ENCODE data around the gene BATF3. TPM values are rescaled to one million over a fixed set of nuclear protein-coding genes. Genes with fewer than 3 reads are reported as not detected.

Gene BATF3
- total and polyA plus RNA-seq, 2 experiments from 2014 or later = 0.46 to 0.86 TPM

DNA sequence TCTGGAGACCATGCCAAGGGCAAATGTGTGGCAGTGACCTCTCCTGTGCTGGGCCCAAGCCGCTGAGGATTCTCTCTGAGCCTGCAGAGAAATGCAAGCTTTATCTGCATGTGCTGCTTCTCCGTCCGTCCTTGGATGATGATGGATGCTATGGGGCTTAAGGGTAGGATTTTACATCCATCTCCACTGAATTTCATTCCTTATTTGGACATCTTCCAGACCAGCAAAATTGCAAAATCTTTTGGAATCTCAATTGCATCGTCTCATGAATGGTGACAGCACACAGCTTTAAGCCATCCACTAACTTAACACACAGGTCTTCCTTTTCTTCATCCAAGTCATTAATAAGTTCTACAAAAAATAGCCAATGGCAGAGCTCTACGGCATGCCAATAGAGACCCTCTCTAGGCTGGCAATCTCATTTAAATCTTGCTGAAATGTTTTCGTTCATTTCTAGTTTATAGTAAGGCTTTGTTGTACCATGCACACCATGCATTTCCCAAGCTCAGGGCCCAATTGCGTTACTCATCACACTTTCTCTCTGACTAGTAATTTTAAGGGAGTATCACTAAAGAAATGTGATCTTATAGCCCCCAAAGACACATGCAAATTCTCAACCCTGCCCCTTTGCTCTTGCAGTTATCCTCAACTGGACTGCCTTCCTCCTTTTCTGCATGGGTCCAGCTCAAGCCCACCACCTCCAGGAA, 11.1 kb downstream of the BATF3 start:
- no peaks in the 10 kb centered on the region for H3K9me2 ChIP-seq (ENCODE audit: insufficient read depth)
- H3K4me2 ChIP-seq (ENCODE audit: unreplicated experiment) = no peak overlapping the region
- WGBS, 2 experiments (ENCODE audit: low coverage in 1 of 2, low lambda C conversion rate in 2 of 2, missing lambda C conversion rate in 2 of 2) = 76 to 78% methylated on average over 7 of the region's 7 CpGs
- no peak overlapping the region for H3K9ac ChIP-seq
- in situ Hi-C loops (cut with MboI) = no loop called here
- no peaks in the 10 kb centered on the region for H3K79me2 ChIP-seq (ENCODE audit: insufficient read depth)
- DNase-seq = peak; percentile 33
- no peaks in the 10 kb centered on the region for H3K4me1 ChIP-seq (ENCODE audit: insufficient read depth)
- H3K4me3 ChIP-seq = no peak overlapping the region
- H3K27me3 ChIP-seq (replicated peaks; ENCODE audit: insufficient read depth) = no peaks in the 10 kb centered on the region
- H3K36me3 ChIP-seq (ENCODE audit: low read depth) = no peaks in the 10 kb centered on the region
- H3K27ac ChIP-seq = no peak overlapping the region
- no peaks in the 10 kb centered on the region for H3K9me3 ChIP-seq (ENCODE audit: low read depth)
- no peak overlapping the region for H2AFZ ChIP-seq
- H4K20me1 ChIP-seq (ENCODE audit: insufficient read depth) = no peaks in the 10 kb centered on the region
- TF ChIP-seq EZH2phosphoT487 (IDR thresholded peaks at IDR 0.05; ENCODE audit: insufficient read depth, low read depth) (no peak), EZH2 (IDR thresholded peaks at IDR 0.05; ENCODE audit: insufficient read depth, poor library complexity, severe bottlenecking) (no peak)
- peaks cover 8% of the 10 kb centered on the region for H3F3A ChIP-seq (ENCODE audit: insufficient read depth)

DNA sequence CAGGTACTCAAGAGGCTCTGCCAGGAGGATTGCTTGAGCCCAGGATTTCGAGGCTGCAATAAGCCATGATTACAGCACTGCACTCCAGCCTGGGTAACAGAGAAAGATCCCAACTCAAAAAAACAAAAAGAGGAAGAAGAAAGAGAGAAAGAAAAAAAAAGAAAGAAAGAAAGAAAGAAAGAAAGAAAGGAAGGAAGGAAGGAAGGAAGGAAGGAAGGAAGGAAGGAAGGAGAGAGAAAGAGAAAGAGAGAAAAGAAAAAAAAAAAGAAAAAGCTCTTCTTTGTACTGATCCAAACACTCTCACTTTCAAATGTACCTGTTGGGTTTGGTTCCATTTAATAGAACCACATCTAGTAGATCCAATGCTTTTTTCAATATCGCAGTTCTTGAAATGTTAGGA, 11.8 kb downstream of the BATF3 start:
- Histone ChIP-seq H3K9me2 (ENCODE audit: insufficient read depth) (no peaks in the 10 kb centered on the region), H3K9me3 (ENCODE audit: low read depth) (no peaks in the 10 kb centered on the region), H4K20me1 (ENCODE audit: insufficient read depth) (no peaks in the 10 kb centered on the region), H3K9ac (no peak overlapping the region), H3K4me3 (no peak overlapping the region), H3F3A (ENCODE audit: insufficient read depth) (peaks cover 4% of the 10 kb centered on the region), H3K4me2 (ENCODE audit: unreplicated experiment) (no peak overlapping the region), H3K27me3 (replicated peaks; ENCODE audit: insufficient read depth) (no peaks in the 10 kb centered on the region), H3K36me3 (ENCODE audit: low read depth) (no peaks in the 10 kb centered on the region), H3K27ac (no peak overlapping the region), H3K79me2 (ENCODE audit: insufficient read depth) (no peaks in the 10 kb centered on the region), H2AFZ (no peak overlapping the region), H3K4me1 (ENCODE audit: insufficient read depth) (no peaks in the 10 kb centered on the region)
- TF ChIP-seq EZH2 (IDR thresholded peaks at IDR 0.05; ENCODE audit: insufficient read depth, poor library complexity, severe bottlenecking) = no peak
- TF ChIP-seq EZH2phosphoT487 (IDR thresholded peaks at IDR 0.05; ENCODE audit: insufficient read depth, low read depth) = no peak
- no peak for DNase-seq
- WGBS, 2 experiments (ENCODE audit: low coverage in 1 of 2, low lambda C conversion rate in 2 of 2, missing lambda C conversion rate in 2 of 2) = 91 to 93% methylated on average over 2 of the region's 2 CpGs
- in situ Hi-C loops (cut with MboI) = no loop called here

DNA sequence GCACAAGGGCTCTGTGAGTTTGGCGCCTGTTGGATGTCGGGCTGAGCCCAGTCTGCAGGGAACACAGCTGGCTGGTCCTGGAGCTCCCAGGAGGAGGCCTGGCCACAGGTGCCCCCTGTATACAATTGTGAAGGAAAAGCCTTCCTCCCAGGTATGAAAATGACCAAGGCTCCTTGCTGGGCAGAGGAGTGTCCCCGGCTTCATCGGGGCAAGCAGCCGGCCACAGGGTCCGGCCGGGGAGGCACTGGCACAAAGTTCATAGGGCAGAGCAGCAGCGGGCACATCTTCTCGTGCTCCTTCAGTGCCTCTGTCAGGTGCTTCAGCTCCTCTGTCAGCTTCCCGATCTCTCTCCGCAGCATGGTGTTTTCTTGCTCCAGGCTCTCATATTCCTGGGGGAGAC, 13.0 kb downstream of the BATF3 start:
- H3K27me3 ChIP-seq (replicated peaks; ENCODE audit: insufficient read depth) = no peaks in the 10 kb centered on the region
- no peaks in the 10 kb centered on the region for H3K9me2 ChIP-seq (ENCODE audit: insufficient read depth)
- TF ChIP-seq EZH2 (IDR thresholded peaks at IDR 0.05; ENCODE audit: insufficient read depth, poor library complexity, severe bottlenecking) (no peak), EZH2phosphoT487 (IDR thresholded peaks at IDR 0.05; ENCODE audit: insufficient read depth, low read depth) (no peak)

DNA sequence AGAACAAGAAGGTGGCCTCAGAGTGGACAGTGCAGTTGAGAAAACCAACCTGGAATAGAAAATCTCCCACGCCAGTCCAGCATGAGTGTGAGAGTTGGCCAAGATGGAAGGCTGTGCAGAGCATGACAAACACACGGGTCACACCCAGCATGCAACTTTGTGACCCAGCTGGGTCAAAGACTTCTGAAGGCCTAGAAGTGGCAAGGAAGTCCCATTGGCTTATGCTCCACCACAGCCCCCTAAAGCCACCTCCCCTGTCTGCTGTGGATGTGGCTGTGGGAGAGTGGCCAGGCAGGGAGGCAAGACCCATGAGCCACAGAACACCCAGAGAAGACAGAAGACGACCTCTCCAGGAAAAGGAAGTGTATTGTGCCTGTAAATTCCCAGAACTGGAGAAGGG, 13.6 kb downstream of the BATF3 start:
- H2AFZ ChIP-seq = no peak overlapping the region
- DNase-seq = no peak
- WGBS, 2 experiments (ENCODE audit: low coverage in 1 of 2, low lambda C conversion rate in 2 of 2, missing lambda C conversion rate in 2 of 2) = 59 to 60% methylated on average over 3 of the region's 3 CpGs
- H3F3A ChIP-seq (ENCODE audit: insufficient read depth) = no peaks in the 10 kb centered on the region
- H3K4me2 ChIP-seq (ENCODE audit: unreplicated experiment) = no peak overlapping the region
- H3K36me3 ChIP-seq (ENCODE audit: low read depth) = no peaks in the 10 kb centered on the region
- TF ChIP-seq EZH2 (IDR thresholded peaks at IDR 0.05; ENCODE audit: insufficient read depth, poor library complexity, severe bottlenecking) (no peak), EZH2phosphoT487 (IDR thresholded peaks at IDR 0.05; ENCODE audit: insufficient read depth, low read depth) (no peak)
- in situ Hi-C loops (cut with MboI) = no loop called here
- H3K27me3 ChIP-seq (replicated peaks; ENCODE audit: insufficient read depth) = no peaks in the 10 kb centered on the region
- H3K27ac ChIP-seq = no peak overlapping the region
- no peaks in the 10 kb centered on the region for H3K9me3 ChIP-seq (ENCODE audit: low read depth)
- no peaks in the 10 kb centered on the region for H4K20me1 ChIP-seq (ENCODE audit: insufficient read depth)
- H3K9ac ChIP-seq = no peak overlapping the region
- no peaks in the 10 kb centered on the region for H3K79me2 ChIP-seq (ENCODE audit: insufficient read depth)
- H3K4me3 ChIP-seq = no peak overlapping the region
- H3K9me2 ChIP-seq (ENCODE audit: insufficient read depth) = no peaks in the 10 kb centered on the region
- H3K4me1 ChIP-seq (ENCODE audit: insufficient read depth) = no peaks in the 10 kb centered on the region

More for the DNA sequence above, 13.0 kb downstream of the BATF3 start:
- no peak for DNase-seq
- no peak overlapping the region for H3K27ac ChIP-seq
- 86 to 89% methylated on average over 11 of the region's 11 CpGs for WGBS, 2 experiments (ENCODE audit: low coverage in 1 of 2, low lambda C conversion rate in 2 of 2, missing lambda C conversion rate in 2 of 2)
- H3K9ac ChIP-seq = no peak overlapping the region
- H3K79me2 ChIP-seq (ENCODE audit: insufficient read depth) = no peaks in the 10 kb centered on the region
- in situ Hi-C loops (cut with MboI) = no loop called here
- H3K4me1 ChIP-seq (ENCODE audit: insufficient read depth) = no peaks in the 10 kb centered on the region
- no peaks in the 10 kb centered on the region for H4K20me1 ChIP-seq (ENCODE audit: insufficient read depth)
- no peaks in the 10 kb centered on the region for H3K36me3 ChIP-seq (ENCODE audit: low read depth)
- no peak overlapping the region for H2AFZ ChIP-seq
- H3K4me2 ChIP-seq (ENCODE audit: unreplicated experiment) = no peak overlapping the region
- H3K9me3 ChIP-seq (ENCODE audit: low read depth) = no peaks in the 10 kb centered on the region
- no peak overlapping the region for H3K4me3 ChIP-seq
- H3F3A ChIP-seq (ENCODE audit: insufficient read depth) = no peaks in the 10 kb centered on the region
